Suprapubic skin (tissue), 4 donors: ENCODE results near the gene TENT4B. TPM values are rescaled to one million over a fixed set of nuclear protein-coding genes. Genes with fewer than 3 reads are reported as not detected.

Source experiments
- DNase-seq, 2 donors: peaks; one replicate each; pipeline ENCODE4 v3.0.0-alpha.2; 2019; ENCODE audit warnings: low spot score in 2 of 2
- H3K27ac ChIP-seq: fragments of 200-600 bp; sonication (generic); one replicate; pipeline ENCODE4 v1.5.1; 2019
- H3K27me3 ChIP-seq: fragments of 200-600 bp; sonication (generic); one replicate; pipeline ENCODE4 v1.5.1; 2019
- H3K36me3 ChIP-seq: fragments of 200-600 bp; sonication (generic); one replicate; pipeline ENCODE4 v1.5.1; 2019
- H3K4me1 ChIP-seq: fragments of 200-600 bp; sonication (generic); one replicate; pipeline ENCODE4 v1.5.1; 2019
- H3K4me3 ChIP-seq: fragments of 200-600 bp; sonication (generic); one replicate; pipeline ENCODE4 v1.5.1; 2019; ENCODE audit warnings: mild to moderate bottlenecking
- H3K9me3 ChIP-seq: fragments of 200-600 bp; sonication (generic); one replicate; pipeline ENCODE4 v1.5.1; 2019
- CTCF ChIP-seq, 2 donors: fragments of 200-600 bp in 1 of 2; fragments of 450-650 bp in 1 of 2; sonication (generic) in 1 of 2; IDR thresholded peaks; one replicate each; pipeline ENCODE4 v1.5.1; 2016 to 2019; ENCODE audit warnings: antibody characterized with exemption in 2 of 2, mild to moderate bottlenecking in 1 of 2, moderate library complexity in 1 of 2
- EP300 ChIP-seq: sonication (generic); formaldehyde crosslinking; IDR thresholded peaks from one replicate; pipeline ENCODE4 v1.6.1; 2017; ENCODE audit warnings: antibody characterized with exemption
- POLR2A ChIP-seq, 2 donors: fragments of 450-650 bp; IDR thresholded peaks; one replicate each; pipeline ENCODE4 v1.6.1; 2017; ENCODE audit warnings: antibody characterized with exemption in 2 of 2, mild to moderate bottlenecking in 2 of 2, moderate library complexity in 2 of 2
- POLR2AphosphoS5 ChIP-seq, 3 donors: sonication (generic); formaldehyde crosslinking; IDR thresholded peaks; one replicate each; pipeline ENCODE4 v1.6.1; 2017; ENCODE audit warnings: antibody characterized with exemption in 3 of 3
- WGBS: methylation state at CpG from one replicate; pipeline ENCODE4 v1.1.5; 2018; 5-methylcytosine and 5-hydroxymethylcytosine counted together
- total RNA-seq, 4 donors: library from RNA; depleted of rRNA; stranded (reverse); fragments of >200 nt; gene quantifications; one replicate each; pipeline ENCODE4 v1.1.0, GENCODE V29; 2016

TENT4B gene
- total RNA-seq, 4 donors from 2014 or later: 10.8 to 15.7 (median 12.9) TPM

GRCh38 chr16:50245417-50246298, 92.6 kb downstream of the TENT4B start:
- TF ChIP-seq CTCF (IDR thresholded peaks at IDR 0.05) (peak in 1 of 2 donors; percentile 24), POLR2A (IDR thresholded peaks at IDR 0.05) (no peak), EP300 (no peak), POLR2AphosphoS5 (IDR thresholded peaks at IDR 0.05) (peak in 1 of 3 donors; percentile 10)
- 0% methylated on average over 8 of the region's 74 CpGs for WGBS
- Histone ChIP-seq H3K4me3 (peak overlapping the region; percentile 68), H3K27me3 (no peaks in the 10 kb centered on the region), H3K4me1 (peaks cover 33% of the 10 kb centered on the region), H3K9me3 (no peaks in the 10 kb centered on the region), H3K27ac (peak overlapping the region; percentile 44), H3K36me3 (no peaks in the 10 kb centered on the region)
- peak in 1 of 2 donors; percentile 86 for DNase-seq

GRCh38 chr16:50246299-50247122, 93.4 kb downstream of the TENT4B start:
- no peak for DNase-seq
- no peaks in the 10 kb centered on the region for H3K9me3 ChIP-seq
- no peak for TF ChIP-seq POLR2AphosphoS5 (IDR thresholded peaks at IDR 0.05)
- TF ChIP-seq EP300: no peak
- no peak for TF ChIP-seq POLR2A (IDR thresholded peaks at IDR 0.05)
- TF ChIP-seq CTCF (IDR thresholded peaks at IDR 0.05): no peak
- H3K36me3 ChIP-seq: no peaks in the 10 kb centered on the region
- peaks cover 35% of the 10 kb centered on the region for H3K4me1 ChIP-seq
- 62% methylated on average over 6 of the region's 46 CpGs for WGBS
- no peaks in the 10 kb centered on the region for H3K27me3 ChIP-seq
- H3K27ac ChIP-seq: peak overlapping the region; percentile 44
- H3K4me3 ChIP-seq: peak overlapping the region; percentile 68

DNA sequence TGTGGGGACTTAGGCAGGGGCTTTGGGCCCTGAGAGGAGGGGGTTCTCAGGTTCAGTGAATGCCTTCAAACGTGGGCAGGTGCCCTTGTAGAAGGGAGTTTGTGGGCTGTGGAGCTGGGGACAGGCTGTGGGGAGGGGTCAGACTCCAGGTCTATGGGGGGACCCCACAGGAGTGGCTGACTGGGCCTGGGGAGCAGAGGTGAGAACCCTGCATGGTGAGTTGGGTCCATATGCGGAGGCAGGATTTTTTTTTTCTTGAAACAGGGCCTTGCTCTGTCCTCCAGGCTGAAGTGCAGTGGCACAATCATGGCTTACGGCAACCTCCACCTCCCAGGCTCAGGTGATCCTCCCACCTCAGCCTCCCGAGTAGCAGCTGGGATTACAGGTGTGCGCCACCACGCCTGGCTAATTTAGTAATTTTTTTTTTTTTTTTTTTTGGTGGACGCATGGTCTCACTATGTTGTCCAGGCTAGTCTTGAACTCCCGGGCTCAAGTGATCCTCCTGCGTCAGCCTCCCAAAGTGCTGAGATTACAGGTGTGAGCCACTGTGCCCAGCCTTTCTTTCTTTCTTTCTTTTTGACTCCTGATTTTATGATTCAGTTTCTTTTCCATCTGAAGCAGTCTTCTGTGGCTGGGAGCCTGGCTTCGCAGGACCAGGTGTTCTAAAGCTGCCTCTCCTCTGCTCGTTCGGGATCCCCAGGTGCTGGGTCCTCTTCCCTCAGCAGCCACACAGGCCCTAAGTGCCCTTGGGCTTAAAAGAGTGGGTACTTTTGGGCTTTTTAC, 94.2 kb downstream of the TENT4B start:
- Histone ChIP-seq H3K4me3 (peak overlapping the region; percentile 68), H3K27ac (no peak overlapping the region), H3K27me3 (no peaks in the 10 kb centered on the region), H3K9me3 (no peaks in the 10 kb centered on the region), H3K36me3 (no peaks in the 10 kb centered on the region), H3K4me1 (peaks cover 43% of the 10 kb centered on the region)
- 93% methylated on average over 12 of the region's 12 CpGs for WGBS
- no peak for TF ChIP-seq POLR2A (IDR thresholded peaks at IDR 0.05)
- TF ChIP-seq CTCF (IDR thresholded peaks at IDR 0.05): no peak
- no peak for TF ChIP-seq EP300
- TF ChIP-seq POLR2AphosphoS5 (IDR thresholded peaks at IDR 0.05): no peak
- peak in 1 of 2 donors; percentile 50 for DNase-seq

GRCh38 chr16:50247906-50248608, 95.0 kb downstream of the TENT4B start:
- H3K27ac ChIP-seq: no peak overlapping the region

DNA sequence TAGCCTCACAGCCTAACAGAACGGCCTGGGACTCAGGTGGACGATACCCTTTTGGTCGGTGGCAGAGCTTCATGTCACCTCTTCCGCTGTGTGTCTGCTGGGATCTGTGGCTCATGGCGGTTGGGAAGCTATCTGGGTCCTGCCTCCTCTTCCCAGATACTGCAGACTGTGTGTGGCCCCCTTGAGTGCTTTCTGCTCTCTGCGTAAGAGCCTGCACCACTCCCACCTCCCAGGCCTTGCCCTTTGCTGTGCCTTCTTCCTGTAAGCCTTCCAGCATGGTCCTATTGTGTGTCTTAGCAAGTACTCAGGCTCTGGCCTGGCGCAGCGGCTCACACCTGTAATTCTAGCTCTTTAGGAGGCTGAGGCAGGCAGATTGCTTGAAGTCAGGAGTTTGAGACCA, 95.7 kb downstream of the TENT4B start:
- Histone ChIP-seq H3K27me3 (no peaks in the 10 kb centered on the region), H3K9me3 (no peaks in the 10 kb centered on the region), H3K4me1 (peaks cover 43% of the 10 kb centered on the region), H3K27ac (no peak overlapping the region), H3K36me3 (no peaks in the 10 kb centered on the region), H3K4me3 (no peak overlapping the region)
- WGBS: 90% methylated on average over 8 of the region's 8 CpGs
- DNase-seq: peak in 1 of 2 donors; percentile 56
- TF ChIP-seq EP300: no peak
- TF ChIP-seq POLR2AphosphoS5 (IDR thresholded peaks at IDR 0.05): no peak
- TF ChIP-seq POLR2A (IDR thresholded peaks at IDR 0.05): no peak
- no peak for TF ChIP-seq CTCF (IDR thresholded peaks at IDR 0.05)

More at GRCh38 chr16:50247906-50248608, 95.0 kb downstream of the TENT4B start:
- TF ChIP-seq POLR2A (IDR thresholded peaks at IDR 0.05): no peak
- H3K9me3 ChIP-seq: no peaks in the 10 kb centered on the region
- no peaks in the 10 kb centered on the region for H3K27me3 ChIP-seq
- H3K4me1 ChIP-seq: peaks cover 43% of the 10 kb centered on the region
- H3K36me3 ChIP-seq: no peaks in the 10 kb centered on the region
- peak in 1 of 2 donors; percentile 46 for DNase-seq
- WGBS: 96% methylated on average over 9 of the region's 13 CpGs
- H3K4me3 ChIP-seq: no peak overlapping the region
